Stimulated activated CD4-positive, alpha-beta T cell treated with anti-CD3 and anti-CD28 coated beads, Interleukin-1b, Interleukin-23, amount 100 ng/mL, for 48 hours (primary cell): Measurements from ENCODE around the gene RNASEL.

Experiments
- DNase-seq: peaks from one replicate; pipeline ENCODE4 v3.0.0-alpha.2; 2020

Gene RNASEL

DNA sequence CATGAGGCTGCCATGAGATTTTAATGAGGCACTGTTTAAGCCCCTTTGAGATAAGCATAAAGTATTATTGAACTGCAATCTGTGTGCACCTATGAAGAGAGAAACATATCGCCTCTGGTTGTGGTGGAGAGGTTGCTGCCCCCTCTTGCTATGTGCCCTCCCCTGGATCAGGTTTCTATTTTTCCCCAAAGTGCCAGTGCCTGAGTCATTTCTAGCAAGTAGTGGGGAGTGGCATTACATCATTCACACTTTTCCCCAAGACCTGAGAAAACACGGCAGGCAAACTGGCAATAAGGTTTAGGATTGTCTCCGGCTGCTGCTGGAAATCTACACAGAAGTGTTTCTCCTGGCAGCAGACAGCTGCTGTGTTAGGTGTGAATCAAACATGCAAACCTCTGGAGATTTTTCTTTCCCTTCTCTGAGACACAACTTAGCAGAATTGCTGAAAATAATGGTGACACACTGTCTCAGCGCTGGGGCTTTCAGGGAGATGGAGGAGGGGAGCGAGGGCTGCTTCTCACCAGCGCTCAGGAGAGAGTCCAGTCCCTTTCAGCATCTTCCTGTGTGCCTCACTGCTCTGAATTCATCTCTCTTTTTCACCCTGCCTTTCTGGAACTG lies 28.8 kb upstream of the RNASEL start:
- DNase-seq, result no peak

DNA sequence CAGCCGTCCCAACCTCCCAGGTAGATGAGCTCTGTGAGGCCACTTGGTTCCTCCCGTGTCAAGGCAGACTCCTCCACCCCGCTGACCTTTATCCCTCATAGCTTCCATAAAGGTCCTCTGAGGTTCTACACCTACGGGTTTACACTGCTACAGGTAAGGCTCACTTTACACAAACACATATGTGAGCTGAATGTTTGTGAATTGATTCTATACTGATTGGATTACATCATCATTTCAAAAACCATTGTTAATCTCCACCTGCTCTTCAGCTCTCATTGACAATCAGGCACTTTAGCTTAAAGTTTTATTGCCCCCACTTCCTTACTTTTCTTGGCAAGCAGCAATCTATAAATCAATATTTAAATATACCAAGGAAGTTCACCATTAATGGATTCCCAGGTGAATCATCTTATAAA lies 28.0 kb upstream of the RNASEL start:
- DNase-seq, result no peak

DNA sequence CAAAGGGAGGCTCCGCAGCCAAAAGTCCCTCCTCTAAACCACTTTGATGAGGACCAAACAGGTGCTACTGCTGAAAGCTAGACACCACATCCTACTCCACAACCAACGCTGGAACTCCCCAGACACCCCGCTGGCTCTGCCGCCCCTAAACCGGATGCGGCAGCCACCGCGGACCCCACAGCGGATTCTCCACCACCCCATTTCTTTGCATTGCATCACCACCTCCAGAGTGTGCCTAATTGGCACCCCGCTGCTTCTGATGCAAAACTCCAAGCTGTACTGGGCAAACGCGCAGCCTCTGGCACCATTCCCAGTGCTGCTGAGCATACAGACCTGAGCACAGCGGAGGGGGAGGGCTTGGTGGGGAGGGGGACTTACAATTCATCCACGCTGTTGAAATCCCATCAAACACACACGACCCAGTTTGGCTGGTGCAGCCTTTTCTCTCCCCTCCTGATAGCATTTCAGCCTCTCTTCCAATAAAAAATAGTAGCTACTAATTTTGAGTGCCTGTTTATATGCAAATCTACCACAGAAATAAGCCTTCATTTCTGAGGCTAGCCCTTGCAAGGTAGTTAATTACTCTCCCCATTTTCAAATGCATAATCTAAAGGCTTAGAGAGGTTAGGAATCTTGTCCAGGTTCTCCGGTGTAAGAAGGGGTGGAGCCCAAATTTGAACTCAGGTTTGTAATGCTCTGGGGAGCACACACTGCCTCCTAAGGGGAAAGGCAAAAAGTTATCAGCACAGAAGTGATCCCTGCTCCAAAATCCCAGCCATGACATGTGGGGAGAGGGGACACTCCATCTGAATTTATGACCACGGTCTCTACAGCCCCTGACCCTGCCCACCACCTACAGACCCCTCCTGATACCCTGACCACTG lies 27.3 kb upstream of the RNASEL start:
- peak; percentile 90 for DNase-seq

DNA sequence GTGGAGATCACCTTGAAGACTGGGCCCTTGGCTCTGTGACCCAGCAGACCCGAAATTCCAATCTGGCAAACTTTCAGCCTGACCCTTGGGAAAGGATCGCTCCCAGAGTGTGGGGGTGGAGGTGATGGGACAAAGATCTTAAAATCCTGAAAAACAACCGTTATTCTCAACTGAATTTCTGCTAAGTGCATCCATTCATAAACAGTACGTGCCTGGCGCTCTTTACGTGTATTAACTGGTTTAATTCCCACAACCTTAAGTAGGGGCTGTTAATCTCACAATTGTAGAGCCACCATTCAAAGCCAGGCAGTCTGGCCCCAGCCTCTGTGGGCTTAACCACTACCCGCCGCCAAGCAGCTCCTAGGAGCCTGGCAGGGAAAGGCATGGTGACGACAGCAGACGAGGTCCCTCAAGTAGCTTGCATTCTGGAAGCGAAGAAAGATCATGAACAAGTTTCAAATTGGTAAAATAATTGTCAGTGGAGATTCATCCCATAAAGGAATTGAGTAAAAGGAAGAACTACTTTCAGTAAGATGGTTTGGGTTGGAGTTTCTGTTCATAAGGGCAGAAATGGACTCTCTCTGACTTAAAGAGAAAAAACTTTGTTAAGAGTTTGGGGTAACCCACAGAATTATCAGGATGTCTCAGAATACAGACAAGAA lies 26.5 kb upstream of the RNASEL start:
- peak; percentile 67 for DNase-seq

DNA sequence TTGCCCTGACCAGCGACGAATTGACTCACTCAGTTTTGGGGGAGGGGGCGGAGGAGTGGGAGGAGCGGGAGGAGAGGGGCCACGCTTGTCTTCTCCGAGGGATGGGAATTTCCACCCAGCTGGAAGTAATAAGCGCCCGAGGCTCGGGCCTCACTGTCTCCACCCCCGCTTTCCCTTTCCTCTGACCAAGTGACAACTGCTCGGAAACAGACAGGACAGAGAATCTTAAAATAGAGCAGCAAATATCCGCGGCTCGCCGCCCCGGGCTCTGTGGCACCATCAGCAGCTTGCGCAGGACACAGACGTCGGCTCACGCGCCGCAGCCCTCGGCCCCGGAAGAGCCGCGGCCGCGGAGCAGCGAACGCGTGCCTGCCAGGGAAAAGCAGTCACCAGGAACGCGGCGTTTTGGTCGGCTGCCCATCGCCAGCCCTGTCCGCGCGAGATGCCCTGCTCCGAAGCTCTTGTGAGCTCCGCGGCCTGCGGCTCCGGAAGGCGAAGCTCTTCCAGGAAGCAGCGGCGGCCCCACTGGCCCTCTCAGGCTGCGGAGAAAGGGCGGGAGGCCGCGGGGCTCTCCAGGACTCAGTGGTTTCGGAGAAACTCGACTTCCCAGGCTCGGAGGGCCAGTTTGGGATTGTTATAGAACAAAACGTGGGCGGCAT lies 25.9 kb upstream of the RNASEL start:
- DNase-seq, result peak; percentile 55

DNA sequence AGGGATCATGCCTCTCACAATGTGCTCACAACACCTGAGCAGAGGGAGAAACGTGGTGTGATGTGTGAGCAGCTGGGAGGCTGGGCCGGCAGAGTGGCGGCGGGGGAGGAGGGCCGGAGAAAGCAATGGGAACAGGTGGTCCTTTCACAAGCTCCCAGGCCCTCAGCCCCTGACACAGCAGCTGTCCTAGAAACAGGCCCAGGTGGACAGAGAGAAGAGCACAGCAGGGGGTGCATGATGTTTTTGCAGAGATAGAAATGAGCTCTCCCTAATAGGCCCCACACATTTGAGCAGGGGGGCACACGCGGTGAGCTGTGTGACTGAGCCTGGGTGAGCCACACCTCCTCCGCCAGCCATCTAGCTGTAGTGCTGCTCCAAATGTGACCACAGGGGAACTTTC lies 22.7 kb upstream of the RNASEL start:
- no peak for DNase-seq

DNA sequence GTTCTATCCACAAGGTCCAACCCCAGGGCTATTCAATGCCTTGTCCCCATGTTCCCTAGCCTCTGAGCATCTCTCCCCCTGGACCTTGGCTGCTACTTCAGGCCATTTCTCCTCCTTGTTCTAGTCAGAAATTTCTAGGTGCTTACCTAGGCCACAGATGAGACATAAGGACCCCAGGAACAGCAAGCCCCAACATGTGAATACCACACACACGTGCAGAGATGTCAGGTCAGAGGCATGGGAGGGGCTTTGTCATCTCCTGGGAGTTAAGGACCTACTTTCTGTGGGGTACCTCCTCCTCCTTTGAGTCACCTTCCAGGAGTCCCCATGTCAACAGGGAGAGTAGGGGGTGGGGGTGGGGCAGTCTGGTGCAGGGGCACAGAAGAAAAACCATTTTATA lies 22.3 kb upstream of the RNASEL start:
- DNase-seq, result no peak

DNA sequence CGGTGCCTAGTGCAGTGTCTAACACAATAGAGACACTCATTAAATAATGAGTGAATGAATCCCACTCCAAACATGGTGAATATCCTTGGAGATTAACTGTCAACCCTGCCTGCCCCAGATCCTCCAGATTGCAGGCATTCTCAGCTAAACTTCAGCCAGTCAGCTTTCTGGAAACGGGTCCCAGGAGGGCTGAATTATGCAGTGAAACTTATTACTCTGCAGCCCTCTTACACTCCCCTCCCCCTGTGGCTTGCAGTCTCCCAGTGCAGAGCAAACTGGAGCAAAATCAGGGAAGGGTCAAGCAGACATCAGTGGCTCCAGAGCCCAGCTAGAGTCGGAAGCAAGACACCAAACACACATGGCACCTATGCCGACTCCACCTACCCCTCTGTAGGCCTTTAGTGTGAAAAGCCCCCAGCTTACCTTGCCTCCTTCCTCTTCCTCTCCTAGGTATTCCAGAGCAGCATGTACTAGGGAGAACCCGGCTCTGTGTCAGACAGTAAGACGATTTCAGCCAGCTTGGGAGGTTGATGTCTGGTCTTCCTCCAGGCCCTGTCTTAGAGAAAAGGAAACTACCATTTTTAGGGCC lies 21.6 kb upstream of the RNASEL start:
- DNase-seq, result no peak

DNA sequence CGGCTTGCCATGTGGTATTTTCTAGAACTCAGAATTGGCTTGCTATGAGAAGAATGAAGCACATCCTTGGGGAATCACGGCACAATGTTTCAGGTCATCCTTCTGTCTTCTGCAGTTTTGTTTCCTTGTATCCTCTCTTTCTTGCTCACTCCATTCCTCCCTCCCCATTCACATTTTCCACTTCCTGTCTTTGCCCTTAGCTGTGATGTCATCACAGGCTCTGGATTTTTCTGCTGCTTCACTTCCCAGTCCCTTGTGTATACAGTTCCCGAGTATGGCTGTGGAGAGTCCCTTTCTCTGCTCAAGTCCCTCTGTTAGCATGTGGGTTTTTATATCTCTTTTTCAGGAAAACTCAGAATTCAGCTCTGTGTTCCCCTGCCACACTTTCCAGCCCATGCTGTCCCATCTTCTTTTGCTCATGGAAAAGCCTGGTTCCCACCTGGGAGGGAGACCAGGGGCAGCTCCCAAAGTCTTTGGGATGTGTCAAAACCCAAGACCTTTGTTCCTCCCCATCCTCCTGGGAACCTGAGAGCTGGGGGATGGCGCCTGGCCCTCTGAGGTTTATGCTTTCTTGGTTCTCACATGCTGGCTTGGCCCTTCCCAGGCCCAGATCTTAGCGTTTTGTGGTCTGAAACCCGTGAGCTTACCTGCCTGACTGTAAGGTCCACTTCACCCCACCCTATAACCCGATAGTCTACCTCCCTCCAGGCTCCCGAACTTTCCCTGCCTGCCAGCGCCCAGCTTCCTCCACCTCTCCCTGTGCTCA lies 20.0 kb upstream of the RNASEL start:
- no peak for DNase-seq

DNA sequence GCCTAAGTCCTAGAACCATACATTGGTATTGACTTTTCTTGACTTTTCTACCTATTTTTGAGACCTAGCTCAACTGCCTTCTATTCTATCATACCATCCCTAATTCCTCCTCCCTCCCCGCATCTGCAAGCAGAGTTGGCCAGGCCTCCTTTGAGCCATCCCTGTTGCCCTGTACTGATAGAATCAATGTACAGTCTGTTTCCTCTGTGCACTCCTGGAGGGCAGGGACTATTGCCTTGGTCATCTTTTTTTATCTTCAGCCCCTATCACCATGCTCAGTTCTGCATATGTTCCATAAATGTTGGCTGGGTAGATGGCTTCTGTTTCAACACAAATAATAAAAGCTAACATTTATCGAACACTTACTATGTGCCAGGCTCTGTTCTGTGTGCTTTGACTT lies 19.2 kb upstream of the RNASEL start:
- DNase-seq, result no peak

DNA sequence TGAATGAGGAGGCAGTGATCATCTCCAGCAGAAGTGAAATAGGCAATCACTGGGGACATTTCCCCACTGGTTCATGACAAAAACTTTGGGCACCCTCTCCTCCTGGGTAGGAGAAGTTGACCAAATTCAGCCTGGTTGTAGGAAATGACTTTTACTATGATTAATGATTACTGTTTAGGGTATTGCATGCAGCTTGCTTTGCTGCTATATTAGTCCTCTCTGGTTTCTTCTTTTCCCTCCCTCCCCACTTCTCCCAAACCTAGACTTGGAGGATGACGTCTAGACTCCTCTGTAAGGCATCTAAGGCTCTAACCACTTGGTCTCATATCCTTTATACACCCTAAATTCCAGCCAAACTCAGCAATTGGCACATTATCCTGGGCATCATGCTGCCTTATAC lies 18.5 kb upstream of the RNASEL start:
- no peak for DNase-seq

DNA sequence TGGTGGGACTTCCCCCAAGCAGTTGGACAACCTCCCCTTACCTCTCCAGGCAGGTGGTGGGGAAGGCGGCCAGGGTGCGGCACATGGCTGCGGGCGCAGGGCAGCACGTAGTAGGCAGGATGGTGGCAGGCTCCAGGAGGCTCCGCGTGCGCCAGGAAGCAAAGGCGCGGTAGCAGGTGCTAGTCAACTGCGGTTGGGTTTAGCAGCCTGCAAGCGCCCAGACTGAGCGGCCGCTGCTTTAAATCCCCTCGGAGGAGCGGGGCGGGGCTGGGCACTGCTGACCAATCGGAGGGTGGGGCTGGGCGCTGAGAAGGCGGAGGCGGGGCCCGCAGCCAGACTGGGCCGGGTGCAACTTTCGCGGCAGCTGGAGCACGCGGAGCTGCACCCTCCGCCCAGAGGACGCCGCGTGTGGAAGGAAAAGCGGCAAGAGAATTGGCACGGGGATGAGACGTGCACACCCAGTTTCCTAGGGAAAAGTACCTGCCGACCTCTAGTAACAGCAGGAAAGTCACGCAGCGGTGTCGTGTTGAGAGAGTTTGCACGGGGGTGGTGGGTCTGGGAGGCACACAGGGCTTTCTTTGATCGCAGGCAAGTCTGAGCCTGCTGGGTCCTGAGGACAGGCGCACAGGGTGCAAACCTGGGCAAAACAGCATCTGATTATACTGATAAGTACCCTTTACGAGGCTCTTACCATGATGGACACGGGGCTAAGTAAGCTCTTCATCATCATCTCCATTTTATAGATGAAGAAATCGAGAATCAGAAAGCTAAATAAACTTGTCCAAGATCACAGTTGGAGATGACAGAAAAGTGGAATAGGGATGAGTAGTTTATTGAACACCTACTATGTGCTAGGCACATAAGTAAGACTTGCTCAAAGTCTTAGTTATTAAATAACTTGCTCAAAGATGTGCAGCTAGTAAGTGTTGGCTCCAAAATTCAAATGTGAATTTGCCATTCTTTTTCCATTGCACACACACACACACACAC lies 15.4 kb upstream of the RNASEL start, which contains the start of gene RGS16:
RGS16 (minus strand) TSS at position 215 of the 990 bp plus-strand sequence; CDS start at position 85, 130 bp downstream.
- DNase-seq, result peak; percentile 95

DNA sequence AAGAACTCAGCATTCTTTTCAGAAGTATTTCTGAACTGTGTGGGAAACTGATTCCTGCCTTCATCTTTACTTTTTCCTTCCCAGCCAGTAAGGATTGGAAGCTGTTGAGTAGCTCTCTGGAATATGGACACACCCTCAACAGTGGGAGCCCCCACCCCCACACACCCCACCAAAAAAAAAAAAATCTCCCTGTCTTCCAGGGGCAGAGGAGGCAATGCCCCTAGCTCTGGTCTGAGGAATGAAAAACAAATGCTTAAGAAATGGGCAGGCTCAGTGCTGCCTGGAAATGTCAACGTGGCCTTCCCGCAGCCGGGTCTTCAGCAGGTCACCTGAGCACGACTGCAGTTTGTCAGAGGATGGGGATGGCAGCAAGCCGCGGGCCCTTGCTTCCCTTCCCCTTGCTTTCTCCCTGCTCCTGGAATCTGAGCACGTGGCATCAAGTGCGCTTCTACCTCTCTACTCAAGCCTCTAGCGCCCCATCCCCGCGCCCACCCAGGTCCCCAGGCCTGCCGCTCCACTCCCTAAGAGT lies 14.7 kb upstream of the RNASEL start:
- no peak for DNase-seq

DNA sequence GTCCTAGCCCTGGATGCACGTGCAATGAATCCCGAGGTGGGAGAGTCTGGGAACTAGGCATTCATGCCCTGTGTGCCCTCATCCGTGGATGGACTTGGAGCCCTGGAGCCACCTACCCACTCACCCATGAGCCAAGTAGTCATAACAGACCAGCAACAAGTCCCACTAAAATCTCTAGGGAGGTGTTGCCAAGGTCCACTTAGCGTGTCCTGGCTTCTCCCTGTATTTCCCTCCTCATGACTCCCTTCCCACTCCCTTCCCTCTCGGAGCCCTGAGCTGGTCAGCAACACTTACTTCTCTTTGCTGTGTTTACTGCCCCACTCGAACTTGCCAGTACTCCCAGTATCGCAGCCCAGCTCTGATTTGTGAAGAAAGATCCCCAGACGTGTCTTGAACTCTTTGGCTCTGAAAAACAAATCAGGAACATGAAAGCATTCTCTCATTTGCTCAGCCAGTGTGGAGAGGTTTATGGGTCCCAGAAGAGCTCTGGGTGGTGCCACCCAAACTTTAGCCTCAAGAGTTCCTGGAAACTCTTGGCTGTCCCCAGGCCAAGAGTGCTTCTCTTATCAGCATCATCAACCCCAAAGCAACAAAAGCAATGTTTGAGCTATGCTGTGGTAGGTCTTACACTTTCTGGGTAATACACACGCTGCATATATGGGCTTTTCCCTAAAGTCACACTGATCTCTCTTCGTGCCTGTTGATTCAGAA lies 14.0 kb upstream of the RNASEL start:
- no peak for DNase-seq

DNA sequence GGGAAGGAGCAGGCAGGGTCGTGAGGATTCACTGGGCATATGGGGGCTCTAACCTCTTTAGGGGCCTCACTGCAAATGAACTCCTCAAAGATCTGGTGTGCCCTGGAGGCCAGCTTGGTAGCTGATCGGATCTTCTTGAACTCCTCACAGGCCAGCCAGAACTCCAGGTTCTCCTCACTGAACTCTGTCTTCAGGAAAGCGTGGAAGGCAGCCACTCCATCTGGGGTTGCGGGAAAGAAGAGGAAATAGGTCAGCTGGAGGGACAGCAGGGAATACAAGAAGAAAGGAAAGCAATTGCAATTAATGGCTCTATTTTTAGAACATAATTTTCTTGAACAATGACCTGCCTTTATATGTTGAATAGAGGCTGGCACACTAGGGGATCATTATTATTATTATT lies 12.9 kb upstream of the RNASEL start:
- DNase-seq, result no peak

DNA sequence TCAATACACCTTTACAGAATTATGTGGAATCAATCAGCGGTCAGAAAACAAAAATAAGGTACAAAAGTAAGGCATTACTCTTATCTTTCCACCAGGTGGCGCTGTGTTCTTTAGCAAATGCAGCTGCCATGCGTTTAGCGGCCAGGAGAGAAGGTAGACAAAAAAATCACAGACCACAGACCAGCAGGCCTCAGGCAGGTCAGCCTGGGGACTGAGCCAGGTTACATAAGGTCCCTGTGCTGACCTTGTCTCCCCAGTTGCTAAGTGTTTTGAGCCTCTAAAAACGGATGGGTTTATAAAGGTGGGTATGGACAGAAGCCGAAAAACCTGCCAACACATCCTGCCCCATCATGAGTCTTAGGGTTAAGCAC lies 12.3 kb upstream of the RNASEL start:
- peak; percentile 62 for DNase-seq

DNA sequence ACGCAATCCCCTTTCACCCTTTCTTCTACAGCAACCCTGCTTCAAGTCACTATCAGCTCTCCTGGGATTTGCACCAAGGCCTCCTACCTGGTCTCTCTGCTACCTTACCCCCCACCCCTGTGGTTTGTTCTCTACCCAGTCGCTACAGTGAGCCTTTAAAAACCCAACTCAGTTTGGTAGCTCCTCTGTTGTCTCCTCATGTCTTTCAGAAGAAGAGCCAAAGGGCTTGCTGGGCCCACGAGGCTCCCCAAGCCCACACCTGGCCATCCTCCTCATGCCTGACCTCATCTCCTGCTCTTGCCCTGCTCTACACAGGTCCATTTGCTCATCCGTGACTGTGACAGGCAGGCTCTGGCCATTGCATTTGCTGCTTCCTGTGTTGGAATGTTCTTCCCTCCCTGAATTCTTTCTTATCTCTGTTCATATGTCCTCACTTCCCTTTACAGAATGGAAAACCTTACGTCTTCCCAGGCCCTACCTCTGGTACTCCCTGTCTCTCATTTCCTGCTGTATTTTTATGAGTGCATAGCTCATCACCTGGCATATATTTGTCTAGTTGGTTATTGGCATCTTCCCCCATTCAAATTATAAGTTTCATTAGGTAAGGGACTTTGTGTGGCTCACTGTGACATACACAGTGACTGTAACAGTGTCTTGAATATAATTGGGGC lies 11.8 kb upstream of the RNASEL start:
- DNase-seq, result no peak

DNA sequence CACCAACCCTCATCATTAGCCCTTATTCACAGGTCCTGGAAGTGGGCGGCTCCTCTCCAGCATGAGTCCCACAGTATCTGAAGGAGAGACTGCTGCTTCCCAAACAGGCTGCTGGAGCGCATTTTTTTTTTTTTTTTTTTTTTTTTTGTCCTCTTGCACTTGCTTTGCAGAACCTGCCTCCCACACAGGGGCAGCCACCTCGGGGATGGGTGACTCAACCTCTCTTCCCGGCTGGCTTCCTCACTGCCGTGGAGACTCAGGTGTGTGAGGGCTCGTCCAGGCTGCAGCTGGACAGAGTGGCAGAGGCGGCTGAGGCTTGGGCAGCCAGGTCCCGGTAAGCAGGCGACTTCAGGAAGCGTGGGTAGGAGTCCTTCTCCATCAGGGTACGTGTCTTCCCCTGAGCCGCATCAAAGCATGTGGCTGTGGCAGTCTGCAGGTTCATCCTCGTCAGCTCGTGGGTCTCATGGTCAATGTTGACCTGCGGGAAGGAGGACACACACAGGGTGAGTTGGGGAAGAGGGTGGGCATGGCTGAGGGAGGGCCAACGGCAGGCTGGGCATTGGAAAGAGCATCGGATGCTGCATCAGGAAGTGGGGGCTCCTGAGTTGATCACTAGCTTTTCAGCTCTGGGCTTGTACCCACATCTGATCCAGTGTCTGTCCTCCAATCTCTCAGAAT lies 11.1 kb upstream of the RNASEL start:
- DNase-seq, result no peak

DNA sequence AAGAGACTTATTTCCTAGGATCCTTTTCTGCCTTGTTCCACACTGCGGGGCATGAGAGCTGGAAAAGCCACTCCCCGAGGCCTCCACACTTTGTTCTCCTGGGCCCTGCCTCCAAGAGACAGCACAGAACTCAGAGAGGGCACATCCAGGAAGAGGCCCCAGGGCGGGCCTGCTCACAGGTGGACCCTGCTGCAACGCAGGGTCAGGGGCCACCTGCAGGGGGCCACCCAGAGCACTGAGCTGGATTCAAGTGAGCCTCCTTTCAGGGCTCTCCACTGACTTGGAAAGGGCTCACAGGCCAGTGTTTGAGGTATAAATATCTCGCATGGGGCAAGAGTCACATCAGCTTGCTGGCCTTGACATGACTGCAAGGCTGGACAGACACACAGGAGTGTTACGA lies 10.3 kb upstream of the RNASEL start:
- peak; percentile 45 for DNase-seq
